Thoracic aorta (tissue), 2 donors: Measurements from ENCODE around the gene SOWAHB. TPM values are rescaled to one million over a fixed set of nuclear protein-coding genes. Genes with fewer than 3 reads are reported as not detected.
"Not testable (repeated sequence)": the region's sequence is repeated elsewhere in the genome, so short reads cannot be mapped to it uniquely, and the experiment has no call there.

ENCODE experiments used
- ATAC-seq: fragments of 150-250 bp; one replicate; pipeline ENCODE4 v1.8.0; 2017; ENCODE audit warnings: low read depth; ENCODE audit not compliant: insufficient number of reproducible peaks, low FRiP score
- DNase-seq: peaks from one replicate; pipeline ENCODE4 v3.0.0-alpha.2; 2020; ENCODE audit warnings: low spot score
- H3K27ac ChIP-seq, 2 donors: fragments of 200-600 bp; sonication (generic); 1 replicate in 1 of 2; 2 replicates in 1 of 2; pipeline ENCODE4 v1.5.1; 2016; ENCODE audit warnings: mild to moderate bottlenecking in 2 of 2, moderate library complexity in 2 of 2
- H3K27me3 ChIP-seq: fragments of 200-600 bp; sonication (generic); replicated peaks from 2 replicates; pipeline ENCODE4 v1.6.0; 2016; ENCODE audit warnings: mild to moderate bottlenecking; ENCODE audit not compliant: insufficient read depth
- H3K36me3 ChIP-seq: fragments of 200-600 bp; sonication (generic); one replicate; pipeline ENCODE4 v1.5.1; 2016
- H3K4me1 ChIP-seq, 2 donors: fragments of 200-600 bp; sonication (generic); 1 replicate in 1 of 2; 2 replicates in 1 of 2; pipeline versions ENCODE4 v1.5.1 to v1.6.0; 2016; ENCODE audit warnings: low read depth in 2 of 2, mild to moderate bottlenecking in 1 of 2; ENCODE audit not compliant: control insufficient read depth in 1 of 2
- H3K4me3 ChIP-seq: fragments of 200-600 bp; sonication (generic); 2 replicates; pipeline ENCODE4 v1.5.1; 2016; ENCODE audit warnings: mild to moderate bottlenecking
- H3K9me3 ChIP-seq: fragments of 200-600 bp; sonication (generic); 2 replicates; pipeline ENCODE4 v1.5.1; 2016
- CTCF ChIP-seq: fragments of 200-600 bp; sonication (generic); IDR thresholded peaks from one replicate; pipeline ENCODE4 v1.5.1; 2019; ENCODE audit warnings: antibody characterized with exemption
- total RNA-seq, 2 donors: library from RNA; depleted of rRNA; stranded (reverse); fragments of >200 nt; gene quantifications; one replicate each; pipeline versions ENCODE4 v1.1.0 to v1.2.3, GENCODE V29; 2016

Gene SOWAHB
- total RNA-seq, 2 donors from 2014 or later, result 0.27 TPM; not detected in 1

GRCh38 chr4:76873495-76873894 is 24.4 kb downstream of the SOWAHB start:
- no peaks in the 10 kb centered on the region for H3K4me1 ChIP-seq
- no peak overlapping the region for H3K27ac ChIP-seq
- no peaks in the 10 kb centered on the region for H3K36me3 ChIP-seq
- DNase-seq, result no peak
- ATAC-seq, result no peak
- TF ChIP-seq CTCF, result no peak
- no peaks in the 10 kb centered on the region for H3K27me3 ChIP-seq
- H3K4me3 ChIP-seq, result no peak overlapping the region
- no peaks in the 10 kb centered on the region for H3K9me3 ChIP-seq

- Histone ChIP-seq H3K4me1 (no peaks in the 10 kb centered on the region), H3K4me3 (no peak overlapping the region), H3K36me3 (no peaks in the 10 kb centered on the region), H3K27ac (no peak overlapping the region), H3K9me3 (no peaks in the 10 kb centered on the region), H3K27me3 (no peaks in the 10 kb centered on the region)
- DNase-seq (no peak), ATAC-seq (no peak)
- no peak for TF ChIP-seq CTCF
These were observed 25.4 kb downstream of the SOWAHB start for GRCh38 chr4:76872556-76872955.

GRCh38 chr4:76868780-76869179 is 29.2 kb downstream of the SOWAHB start:
- not testable (repeated sequence) for ATAC-seq, H3K9me3 ChIP-seq, H3K27me3 ChIP-seq, H3K4me1 ChIP-seq, DNase-seq, H3K4me3 ChIP-seq, H3K36me3 ChIP-seq, H3K27ac ChIP-seq

DNA sequence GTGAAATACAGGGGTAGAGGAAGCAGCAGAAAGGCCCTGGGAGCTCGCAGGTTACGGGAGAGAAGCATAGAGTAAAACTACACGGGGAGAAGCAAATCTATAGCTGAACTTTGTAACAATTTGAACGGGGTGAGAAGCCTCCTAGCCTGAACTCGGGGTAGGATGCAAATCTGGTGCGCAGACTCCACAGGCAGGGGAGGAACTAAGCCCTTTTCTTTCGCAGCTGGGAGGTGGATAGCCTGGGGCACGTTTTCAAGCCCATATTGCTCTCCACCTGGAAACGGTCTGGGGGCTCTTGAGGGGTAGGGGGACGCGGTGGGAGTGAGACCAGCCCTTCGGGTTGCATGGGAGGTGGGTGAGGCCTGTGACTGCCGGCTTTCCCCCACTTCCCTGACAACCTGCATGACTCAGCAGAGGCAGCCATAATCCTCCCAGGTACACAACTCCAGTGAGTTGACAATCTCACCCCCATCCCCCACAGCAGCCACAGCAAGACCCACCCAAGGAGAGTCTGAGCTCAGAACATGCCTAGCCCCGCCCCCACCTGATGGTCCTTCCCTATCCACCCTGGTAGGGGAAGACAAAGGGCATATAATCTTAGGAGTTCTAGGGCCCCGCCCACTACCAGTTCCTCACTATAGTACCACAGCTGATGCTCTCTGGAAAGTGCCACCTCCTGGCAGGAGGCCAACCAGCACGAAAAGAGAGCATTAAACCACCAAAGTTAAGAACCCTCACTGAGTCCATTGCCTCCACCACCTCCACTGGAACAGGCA is 29.9 kb downstream of the SOWAHB start:
- TF ChIP-seq CTCF, result no peak
- DNase-seq (no peak), ATAC-seq (no peak)
- no peak overlapping the region for H3K27ac ChIP-seq
- no peak overlapping the region for H3K4me3 ChIP-seq
- no peaks in the 10 kb centered on the region for H3K27me3 ChIP-seq
- H3K4me1 ChIP-seq, result no peaks in the 10 kb centered on the region
- no peaks in the 10 kb centered on the region for H3K36me3 ChIP-seq
- no peaks in the 10 kb centered on the region for H3K9me3 ChIP-seq

GRCh38 chr4:76867377-76867776 is 30.6 kb downstream of the SOWAHB start:
- no peak for ATAC-seq
- DNase-seq, result no peak
- no peaks in the 10 kb centered on the region for H3K36me3 ChIP-seq
- no peaks in the 10 kb centered on the region for H3K4me1 ChIP-seq
- TF ChIP-seq CTCF, result no peak
- H3K9me3 ChIP-seq, result no peaks in the 10 kb centered on the region
- no peak overlapping the region for H3K27ac ChIP-seq
- no peak overlapping the region for H3K4me3 ChIP-seq
- H3K27me3 ChIP-seq, result no peaks in the 10 kb centered on the region

DNA sequence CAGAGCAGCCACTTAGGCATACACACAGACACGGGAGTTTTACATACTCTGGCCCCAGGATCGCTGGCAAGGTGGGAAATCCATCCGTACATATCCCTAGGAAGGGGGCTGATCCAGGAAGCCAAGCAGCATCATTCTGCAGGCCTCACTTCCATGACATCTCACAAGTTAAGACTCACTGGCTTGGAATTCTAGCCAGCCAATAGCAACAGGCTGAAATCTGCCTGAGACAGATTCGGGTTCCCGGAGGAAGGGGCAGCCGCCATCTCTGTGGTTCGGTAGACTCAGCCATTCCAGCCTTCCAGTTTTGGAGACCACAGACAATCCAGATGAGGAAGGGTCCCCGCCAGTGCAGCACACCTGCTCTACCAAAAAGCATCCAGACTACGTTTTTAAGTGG is 31.3 kb downstream of the SOWAHB start:
- ATAC-seq, result no peak
- Histone ChIP-seq H3K27ac (no peak overlapping the region), H3K27me3 (no peaks in the 10 kb centered on the region), H3K36me3 (no peaks in the 10 kb centered on the region), H3K4me1 (no peaks in the 10 kb centered on the region), H3K4me3 (no peak overlapping the region), H3K9me3 (no peaks in the 10 kb centered on the region)
- TF ChIP-seq CTCF, result no peak
- DNase-seq, result no peak
